Tibial nerve (tissue), 4 donors: ENCODE data around the gene PSORS1C2.

Experiments
- EP300 ChIP-seq, 2 donors: sonication (generic); formaldehyde crosslinking; IDR thresholded peaks; one replicate each; pipeline ENCODE4 v1.6.1; 2017; ENCODE audit warnings: antibody characterized with exemption in 2 of 2, mild to moderate bottlenecking in 1 of 2
- POLR2A ChIP-seq, 2 donors: fragments of 450-650 bp; IDR thresholded peaks; one replicate each; pipeline ENCODE4 v1.6.1; 2017; ENCODE audit warnings: antibody characterized with exemption in 2 of 2, mild to moderate bottlenecking in 2 of 2, moderate library complexity in 2 of 2
- TF ChIP-seq, protein P1 (sequence below), 5 experiments: fragments of 200-600 bp in 3 of 5; fragments of 450-650 bp in 2 of 5; sonication (generic) in 3 of 5; IDR thresholded peaks; one replicate each; pipeline ENCODE4 v1.5.1; 2016 to 2019; ENCODE audit warnings: antibody characterized with exemption in 5 of 5, mild to moderate bottlenecking in 3 of 5, moderate library complexity in 2 of 5

GRCh38 chr6:31178143-31179041 lies 39.5 kb upstream of the PSORS1C2 start:
- TF ChIP-seq, protein P1, sequence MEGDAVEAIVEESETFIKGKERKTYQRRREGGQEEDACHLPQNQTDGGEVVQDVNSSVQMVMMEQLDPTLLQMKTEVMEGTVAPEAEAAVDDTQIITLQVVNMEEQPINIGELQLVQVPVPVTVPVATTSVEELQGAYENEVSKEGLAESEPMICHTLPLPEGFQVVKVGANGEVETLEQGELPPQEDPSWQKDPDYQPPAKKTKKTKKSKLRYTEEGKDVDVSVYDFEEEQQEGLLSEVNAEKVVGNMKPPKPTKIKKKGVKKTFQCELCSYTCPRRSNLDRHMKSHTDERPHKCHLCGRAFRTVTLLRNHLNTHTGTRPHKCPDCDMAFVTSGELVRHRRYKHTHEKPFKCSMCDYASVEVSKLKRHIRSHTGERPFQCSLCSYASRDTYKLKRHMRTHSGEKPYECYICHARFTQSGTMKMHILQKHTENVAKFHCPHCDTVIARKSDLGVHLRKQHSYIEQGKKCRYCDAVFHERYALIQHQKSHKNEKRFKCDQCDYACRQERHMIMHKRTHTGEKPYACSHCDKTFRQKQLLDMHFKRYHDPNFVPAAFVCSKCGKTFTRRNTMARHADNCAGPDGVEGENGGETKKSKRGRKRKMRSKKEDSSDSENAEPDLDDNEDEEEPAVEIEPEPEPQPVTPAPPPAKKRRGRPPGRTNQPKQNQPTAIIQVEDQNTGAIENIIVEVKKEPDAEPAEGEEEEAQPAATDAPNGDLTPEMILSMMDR (IDR thresholded peaks at IDR 0.05), result no peak
- TF ChIP-seq POLR2A (IDR thresholded peaks at IDR 0.05), result no peak
- TF ChIP-seq EP300 (IDR thresholded peaks at IDR 0.05), result no peak
